T-helper 9 cell (primary cell): ENCODE results near the gene NAT16.
A peak's percentile ranks its signal among the peaks of the same experiment; 100 is the strongest.
"Not testable (repeated sequence)": the region's sequence is repeated elsewhere in the genome, so short reads cannot be mapped to it uniquely, and the experiment has no call there.

Experiments used
- DNase-seq: peaks from one replicate; pipeline ENCODE4 v3.0.0-alpha.2; 2020
- total RNA-seq, 2 donors: gene quantifications; one replicate each; lab custom pipeline; 2026; lab: John Stamatoyannopoulos, UW

Gene NAT16
- 0 to 0.14 reads per million in 2 donors for total RNA-seq

DNA sequence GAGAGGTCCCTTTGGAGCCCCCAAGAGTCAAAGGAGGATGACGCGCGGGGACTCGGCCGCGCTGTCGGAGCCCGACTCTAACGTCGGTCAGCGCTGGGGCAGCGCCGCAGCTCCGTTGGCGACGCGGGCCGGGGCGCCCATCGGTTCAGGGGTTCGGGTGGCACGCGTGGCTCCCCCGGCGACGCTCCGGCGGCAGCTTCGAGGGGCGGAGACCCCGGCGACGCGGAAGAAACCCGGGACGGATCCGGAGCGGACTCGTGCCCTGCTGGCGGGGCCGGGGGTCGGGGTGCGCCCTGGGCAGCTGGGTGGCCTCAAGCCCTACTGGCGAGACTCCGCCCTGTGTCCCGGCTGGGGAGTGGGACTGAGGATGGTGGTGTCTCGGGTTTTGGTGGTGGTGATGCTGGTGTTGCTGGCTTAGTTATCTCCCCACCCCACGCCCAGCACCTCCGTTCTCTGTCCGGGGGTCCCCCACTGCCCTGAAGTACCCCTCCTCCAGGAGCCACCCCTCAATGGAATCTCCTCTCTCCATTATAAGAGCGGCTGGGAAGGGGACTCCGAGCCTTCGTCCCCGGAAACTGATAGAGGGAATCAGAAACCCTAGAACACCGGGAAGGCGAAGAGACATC lies at the start of gene NAT16:
Gene NAT16 (minus strand): TSS at position 164 of the 626 bp plus-strand sequence. CDS start 5,486 bp downstream, outside the sequence.
- no peak for DNase-seq

DNA sequence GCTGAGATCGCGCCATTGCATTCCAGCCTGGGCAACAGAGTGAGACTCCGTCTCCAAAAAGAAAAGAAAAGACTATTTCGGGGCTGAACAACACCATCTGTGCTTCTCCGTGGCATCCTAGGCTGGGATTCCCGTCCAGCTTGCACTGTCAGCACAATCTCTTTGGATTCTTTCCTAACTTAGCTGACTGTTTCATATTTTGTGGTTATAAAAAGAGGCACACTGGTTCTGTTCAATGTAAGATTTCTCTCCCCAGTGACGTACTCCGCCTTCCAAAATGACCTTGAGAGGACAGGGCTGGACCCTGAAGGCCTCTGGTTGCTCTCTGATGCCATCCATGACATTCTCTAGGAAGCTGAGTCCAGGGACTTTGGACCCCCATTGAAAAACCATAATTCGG lies 46.6 kb upstream of the NAT16 start:
- DNase-seq, result no peak

DNA sequence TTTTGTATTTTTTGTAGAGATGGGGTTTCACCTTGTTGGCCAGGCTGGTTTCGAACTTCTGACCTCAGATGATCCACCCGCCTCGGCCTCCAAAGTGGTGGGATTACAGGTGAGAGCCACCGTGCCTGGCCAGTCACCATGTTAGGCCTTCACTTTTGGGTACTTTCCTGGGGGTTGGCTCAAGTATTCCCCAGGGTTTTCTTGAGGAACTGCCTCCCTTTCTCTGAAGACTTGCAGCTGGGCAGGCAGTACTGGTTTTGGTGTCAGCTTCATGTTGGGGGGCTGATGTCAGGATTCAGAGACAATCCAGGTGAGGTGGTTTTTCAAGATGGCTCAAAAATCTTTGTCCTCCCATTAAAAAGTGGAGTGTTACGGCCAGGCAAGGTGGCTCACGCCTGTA lies 45.6 kb upstream of the NAT16 start:
- no peak for DNase-seq

DNA sequence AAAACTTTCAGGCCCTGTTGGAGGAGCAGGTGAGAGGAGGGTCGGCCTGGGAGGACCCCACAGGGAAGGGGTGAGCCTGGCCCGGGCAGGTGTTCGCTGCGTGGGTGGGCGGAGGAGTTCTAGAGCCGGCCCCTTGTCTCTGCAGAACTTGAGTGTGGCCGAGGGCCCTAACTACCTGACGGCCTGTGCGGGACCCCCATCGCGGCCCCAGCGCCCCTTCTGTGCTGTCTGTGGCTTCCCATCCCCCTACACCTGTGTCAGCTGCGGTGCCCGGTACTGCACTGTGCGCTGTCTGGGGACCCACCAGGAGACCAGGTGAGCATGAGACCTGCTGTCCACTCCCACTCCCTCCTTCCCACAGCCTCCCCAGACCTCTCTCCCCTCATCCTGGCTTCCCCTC lies 43.4 kb upstream of the NAT16 start:
- no peak for DNase-seq

DNA sequence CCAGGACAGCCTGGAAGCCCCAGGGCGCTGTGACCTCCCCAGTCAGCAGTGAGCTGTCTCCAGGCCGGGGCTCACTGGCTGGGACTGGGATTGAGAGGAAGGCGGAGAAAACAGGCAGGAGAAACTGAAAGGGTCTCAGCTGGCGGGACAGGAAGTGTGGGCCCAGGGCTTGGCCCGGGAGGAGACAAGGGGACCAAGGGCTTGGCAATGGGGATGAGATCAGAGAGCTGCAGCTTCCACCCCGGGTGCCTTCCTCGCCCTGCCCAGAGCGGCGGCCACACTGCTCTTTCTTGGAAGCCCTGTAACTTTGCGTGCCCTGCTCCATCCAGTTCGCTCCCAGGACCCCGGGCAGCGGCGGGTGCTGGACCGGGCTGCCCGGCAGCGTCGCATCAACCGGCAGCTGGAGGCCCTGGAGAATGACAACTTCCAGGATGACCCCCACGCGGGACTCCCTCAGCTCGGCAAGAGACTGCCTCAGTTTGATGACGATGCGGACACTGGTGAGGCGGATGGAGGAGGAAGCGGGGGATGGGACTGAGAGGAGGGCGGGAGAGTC lies 42.3 kb upstream of the NAT16 start:
- DNase-seq, result no peak

DNA sequence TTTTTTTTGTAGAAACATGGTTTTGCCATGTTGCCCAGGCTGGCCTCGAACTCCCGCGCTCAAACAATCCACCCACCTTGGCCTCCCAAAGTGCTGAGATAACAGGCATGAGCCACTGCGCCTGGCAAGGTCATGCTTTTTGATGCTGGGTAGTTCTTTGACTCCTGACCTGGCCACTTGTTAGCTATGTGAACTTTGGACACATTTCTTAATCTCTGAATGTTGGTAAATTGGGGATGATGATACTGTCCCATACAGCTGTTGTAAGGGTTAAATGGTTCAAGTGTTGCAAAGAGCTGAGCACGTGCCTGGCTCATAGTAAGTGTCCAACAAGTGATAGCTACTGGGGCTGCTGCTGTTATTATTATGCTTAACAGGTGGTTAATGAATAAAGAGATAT lies 40.2 kb upstream of the NAT16 start:
- DNase-seq, result no peak

DNA sequence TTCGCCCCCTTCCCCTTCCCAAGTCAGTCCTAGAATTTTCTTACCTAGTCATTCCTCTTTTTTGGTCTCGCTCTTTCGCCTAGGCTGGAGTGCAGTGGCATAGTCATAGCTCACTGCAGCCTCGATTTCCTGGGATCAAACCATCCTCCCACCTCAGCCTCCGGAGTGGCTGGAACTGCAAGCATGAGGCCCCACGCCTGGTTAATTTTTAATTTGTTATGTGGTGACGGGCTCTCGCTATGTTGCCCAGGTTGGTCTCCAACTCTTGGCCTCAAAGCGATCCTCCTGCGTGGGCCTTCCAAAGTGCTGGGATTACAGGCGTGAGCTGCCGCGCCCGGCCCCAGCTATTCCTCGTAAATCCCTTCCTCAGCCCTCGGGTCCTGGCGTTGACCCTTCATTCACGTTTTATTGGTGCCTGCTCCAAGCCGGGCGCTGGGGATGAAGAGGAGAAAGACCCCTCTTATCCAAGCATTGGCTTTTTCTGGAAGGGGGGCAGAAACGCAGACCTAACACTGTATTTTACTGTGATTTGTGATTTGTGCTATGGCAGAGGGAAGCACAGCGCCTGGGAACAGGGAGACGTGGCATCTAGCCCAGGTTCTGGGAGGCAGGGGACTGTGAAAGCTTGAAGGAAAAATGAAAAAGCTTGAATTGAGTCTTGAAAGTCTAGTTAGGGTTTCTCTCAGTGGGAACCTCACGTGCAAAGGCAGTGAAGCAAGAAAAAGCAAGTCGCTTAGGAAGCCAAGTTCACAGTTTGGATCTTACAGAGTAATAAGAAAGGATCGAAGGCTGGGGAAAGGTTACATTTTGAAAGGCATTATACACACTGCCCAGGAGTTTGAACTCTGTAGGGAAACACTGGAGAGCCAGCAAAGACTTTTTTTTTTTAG lies 38.4 kb upstream of the NAT16 start:
- no peak for DNase-seq

DNA sequence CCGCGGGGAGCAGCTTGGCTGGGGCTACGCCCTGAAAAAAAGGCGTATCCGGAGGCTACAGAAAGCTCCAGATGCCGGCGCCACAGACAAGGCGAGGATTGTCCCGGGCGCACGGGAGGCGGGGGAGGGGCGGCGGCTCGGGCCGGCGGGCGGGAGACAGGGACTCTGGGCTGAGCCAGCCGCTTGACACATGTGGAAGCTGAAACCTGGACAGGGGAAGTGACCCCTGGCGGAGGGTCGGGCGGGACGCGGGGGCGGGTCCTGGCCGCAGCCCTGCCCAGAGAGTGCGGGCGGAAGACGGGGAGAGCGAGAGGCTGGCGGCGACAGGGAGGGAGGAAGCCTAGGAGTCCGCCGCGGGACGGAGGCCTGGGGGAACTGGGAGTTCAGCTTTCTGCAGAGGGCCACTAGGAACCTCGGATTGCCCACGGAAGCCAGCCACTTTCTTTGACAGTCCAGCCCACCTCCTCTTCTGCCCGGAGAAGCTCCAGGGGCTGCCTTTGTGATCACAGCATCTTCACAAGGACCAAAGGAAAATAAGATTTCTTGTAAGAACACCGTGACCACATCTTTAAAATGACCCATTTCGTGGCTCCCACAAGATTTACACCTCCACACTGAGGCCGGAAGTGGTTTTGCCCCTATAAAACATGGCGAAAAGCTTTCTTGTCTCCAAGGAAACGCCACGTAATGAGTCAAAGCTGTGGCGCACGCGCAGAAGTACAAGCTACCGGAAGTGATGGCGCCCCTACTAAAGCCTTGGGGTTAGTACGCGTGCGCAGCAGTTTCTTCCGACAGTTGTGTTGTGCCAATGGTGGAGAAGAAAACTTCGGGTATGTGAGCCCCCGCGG lies 37.5 kb upstream of the NAT16 start, which contains the start of the genes PLOD3 and ZNHIT1:
Gene PLOD3 (minus strand): TSS at position 194 of the 848 bp plus-strand sequence. CDS start 307 bp downstream, outside the sequence.
Gene ZNHIT1 (plus strand): TSS at position 778 of the 848 bp plus-strand sequence. CDS start 31 bp downstream, at position 809.
- peak; percentile 92 for DNase-seq

DNA sequence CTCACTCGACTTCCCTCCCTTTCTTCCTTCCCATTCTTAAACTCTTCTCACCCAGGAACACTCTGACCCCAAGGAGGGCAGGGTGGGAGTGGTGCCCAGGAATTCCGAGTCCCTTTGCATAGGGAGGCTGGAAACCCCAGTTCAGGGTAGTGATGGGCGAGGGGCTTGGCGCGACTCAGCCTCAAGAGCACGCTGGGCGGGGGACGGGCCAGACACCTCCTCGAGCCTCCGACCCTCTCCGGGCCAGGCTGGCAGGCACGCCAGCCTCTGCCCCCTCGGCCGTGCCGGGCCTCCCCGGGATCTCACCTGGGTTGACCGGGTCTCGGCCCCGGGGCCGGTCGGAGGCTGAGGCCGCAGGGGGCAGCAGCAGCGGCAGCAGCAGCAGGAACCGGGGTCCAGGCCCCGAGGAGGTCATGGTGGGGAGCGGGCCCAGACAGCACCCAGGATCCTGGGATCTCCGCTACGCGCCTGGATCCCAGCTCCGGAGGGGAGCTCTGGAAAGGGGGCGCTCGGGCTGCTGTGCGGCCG lies 36.8 kb upstream of the NAT16 start:
- DNase-seq, result no peak

DNA sequence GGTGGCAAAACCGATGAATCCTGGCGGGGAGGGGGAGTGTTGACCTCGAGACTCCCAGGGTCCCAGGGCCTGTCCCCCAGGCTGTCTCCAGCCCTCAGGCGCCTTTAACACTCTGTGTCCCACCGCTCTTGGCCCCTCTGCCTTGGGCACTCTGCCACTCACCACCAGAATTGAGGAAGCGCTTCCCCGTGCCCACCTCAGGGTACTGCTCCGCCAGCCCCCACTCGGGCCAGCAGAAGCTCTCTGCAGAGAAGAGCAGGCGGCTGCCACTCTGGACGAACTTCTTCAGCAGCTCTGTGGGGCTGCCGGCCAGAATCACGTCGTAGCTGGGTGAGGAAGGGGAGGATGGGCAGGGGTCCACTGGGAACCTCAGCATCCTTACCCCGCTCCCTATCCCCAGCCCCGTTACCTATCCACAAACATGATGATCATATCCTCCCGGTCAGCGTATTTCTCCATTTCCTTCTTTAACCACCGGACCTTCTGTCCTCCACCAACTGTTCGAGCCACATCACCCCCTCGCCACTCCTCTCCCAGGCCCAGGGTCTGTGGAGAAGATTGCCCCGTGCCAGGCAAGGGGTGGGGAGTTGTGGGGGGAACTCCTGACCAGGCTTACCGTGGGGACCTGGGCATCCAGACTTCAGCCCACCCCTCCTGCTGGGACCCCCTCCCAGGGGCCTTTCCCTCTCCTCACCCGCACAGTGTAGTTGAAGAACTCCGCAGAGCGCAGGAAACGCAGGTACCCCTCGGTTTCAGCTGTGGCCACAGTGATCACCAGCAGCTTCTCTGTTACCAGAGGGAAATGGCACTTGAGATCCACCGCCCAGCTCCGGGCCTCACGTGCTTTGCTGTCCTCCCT lies 36.1 kb upstream of the NAT16 start:
- no peak for DNase-seq

DNA sequence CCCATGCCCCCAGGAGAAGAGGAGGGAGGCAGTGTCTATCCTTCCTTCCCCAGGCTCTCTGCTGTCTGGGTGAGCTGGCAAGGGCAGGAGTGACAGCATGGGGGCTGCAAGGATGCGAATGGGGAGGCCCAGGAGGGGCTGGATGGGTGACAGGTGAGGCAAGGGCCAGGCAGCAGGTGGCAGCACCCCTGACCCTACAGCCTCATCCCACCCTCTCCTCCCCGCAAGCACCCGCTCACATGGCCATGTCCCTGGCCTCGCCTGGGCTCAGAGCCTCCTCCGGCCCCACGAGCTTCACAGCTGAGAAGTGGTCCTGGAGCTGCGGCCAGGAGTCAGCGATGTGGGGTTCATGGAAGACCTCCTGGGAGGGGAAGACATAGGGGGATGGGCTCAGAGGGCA lies 31.9 kb upstream of the NAT16 start:
- no peak for DNase-seq

DNA sequence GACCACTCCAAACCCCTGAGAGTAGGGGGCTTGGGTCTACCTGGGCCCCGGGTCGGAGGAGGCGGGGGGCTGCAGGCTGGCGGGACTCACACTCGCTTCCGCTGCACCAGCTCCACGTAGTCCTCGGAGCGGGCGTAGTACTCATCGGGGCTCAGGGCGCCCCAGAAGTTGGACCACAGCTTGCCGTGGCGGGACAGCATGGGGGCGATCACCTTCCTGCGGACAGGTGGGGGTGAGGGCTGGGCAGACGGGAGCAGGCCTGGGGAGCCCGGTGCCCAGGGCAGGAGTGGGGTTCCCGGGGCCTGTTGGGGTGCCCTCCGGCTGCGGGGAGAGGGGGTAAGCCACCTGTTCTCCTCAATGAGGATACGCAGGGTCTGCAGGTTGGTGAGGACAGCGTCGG lies 31.4 kb upstream of the NAT16 start:
- no peak for DNase-seq

DNA sequence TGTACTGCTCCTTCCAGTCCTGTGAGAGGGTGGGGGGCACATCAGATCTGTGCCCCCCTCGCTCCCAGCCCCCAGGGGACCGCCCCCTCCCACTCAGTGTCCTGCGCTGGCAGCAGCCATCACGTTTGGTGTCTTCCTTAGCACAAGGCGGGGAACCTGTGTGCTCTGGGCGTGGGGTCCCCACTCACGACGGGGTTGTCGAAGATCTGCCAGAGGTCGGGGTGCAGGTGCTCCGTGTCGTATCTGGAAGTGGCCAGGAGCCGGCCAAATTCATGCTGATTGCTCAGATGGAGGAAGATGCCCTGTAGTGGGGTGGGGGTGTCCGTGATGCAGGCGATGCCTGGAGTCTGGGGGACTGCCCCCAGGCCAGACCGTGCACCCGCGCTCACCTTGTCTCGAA lies 30.1 kb upstream of the NAT16 start:
- DNase-seq, result no peak

DNA sequence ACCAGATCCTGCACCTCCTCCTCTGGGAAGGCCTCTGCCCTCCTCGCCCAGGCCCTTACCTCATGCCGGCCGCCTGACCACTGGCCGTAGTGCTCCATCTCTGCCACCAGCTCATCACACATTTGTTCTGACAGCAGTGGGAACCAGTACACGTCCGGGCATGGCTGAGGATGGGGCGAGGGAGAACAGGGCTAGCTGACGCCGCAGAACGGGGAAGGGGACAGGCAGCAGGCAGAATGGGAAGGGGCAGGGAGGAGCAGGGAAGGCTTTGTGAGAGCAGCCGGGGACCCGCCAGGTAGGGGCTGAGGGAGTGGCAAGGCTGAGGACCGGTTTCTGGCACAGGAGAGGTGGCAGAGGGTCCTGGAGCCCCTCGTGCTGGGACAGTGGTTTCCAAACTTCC lies 28.7 kb upstream of the NAT16 start:
- DNase-seq, result no peak

DNA sequence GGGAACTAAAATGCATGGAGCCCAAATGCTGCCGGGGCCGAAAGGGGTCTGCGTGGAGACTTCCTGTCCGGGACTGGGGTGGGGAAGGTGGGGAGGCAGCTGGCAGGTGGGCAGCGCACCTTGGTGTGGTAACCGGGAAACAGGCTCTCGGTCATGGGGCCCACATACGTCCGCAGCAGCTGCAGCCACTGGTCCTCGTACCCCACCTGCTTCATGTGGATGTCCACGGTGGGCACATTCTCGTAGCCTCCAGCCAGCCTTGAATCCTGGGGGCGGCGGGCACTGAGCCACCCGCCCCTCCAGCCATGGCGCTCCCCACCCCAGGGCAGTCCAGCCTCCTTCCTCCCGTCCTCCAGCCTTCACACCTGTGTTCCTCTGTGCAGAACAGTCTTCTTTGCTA lies 27.4 kb upstream of the NAT16 start:
- DNase-seq, result no peak

DNA sequence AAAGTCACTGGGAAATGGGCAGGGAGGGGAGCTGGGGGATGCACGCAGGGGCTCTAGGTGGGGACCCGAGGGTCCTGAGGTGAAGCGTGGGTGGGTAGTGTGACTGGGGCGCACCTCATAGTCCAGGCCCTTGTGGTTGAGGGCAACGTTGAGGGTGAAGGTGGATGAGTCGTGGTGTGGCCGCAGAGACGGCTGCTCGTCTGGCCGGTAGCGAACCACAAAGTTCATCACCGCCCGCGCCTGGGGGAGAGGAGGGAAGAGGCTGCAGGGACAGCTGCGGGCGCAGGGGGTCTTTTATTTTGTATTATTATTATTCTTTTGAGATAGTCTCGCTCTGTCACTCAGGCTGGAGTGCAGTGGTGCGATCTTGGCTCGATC lies 26.6 kb upstream of the NAT16 start:
- no peak for DNase-seq

DNA sequence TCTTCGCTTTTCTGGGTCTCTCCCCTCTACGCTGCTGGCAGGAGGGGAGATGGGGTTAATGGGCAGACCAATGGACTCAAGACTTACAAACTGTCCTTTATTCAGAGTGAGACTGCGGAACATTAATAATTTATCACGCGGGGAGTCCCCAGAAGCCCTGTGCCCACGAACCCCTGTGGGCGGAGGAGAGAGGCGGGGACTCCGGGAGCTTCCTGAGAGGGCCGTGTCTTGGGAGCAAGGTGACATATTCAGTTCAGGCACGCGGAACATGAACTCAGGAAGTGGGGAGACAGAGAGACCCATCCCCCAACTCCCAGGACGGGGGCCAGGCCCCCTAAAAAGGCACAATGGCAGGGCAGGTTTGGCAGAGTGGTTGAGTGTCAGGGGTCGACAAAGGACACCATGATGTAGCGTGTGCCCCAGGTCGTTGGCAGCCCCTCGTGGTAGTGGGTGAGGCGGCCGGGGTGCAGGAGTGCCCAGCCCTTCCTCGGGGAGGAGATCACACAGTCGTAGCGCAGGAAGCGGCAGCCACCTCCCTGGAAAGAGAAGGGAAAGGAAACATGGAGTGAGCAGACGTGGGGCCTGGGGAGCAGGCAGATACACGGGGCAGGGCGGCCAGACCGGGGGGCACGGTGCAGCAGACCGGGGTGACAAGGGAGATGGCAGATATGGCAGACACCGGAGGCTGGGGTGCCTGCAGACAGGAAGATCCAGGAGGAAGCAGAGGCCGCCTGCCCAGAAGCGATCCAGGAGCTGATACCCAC lies 26.0 kb upstream of the NAT16 start:
- DNase-seq, result no peak

DNA sequence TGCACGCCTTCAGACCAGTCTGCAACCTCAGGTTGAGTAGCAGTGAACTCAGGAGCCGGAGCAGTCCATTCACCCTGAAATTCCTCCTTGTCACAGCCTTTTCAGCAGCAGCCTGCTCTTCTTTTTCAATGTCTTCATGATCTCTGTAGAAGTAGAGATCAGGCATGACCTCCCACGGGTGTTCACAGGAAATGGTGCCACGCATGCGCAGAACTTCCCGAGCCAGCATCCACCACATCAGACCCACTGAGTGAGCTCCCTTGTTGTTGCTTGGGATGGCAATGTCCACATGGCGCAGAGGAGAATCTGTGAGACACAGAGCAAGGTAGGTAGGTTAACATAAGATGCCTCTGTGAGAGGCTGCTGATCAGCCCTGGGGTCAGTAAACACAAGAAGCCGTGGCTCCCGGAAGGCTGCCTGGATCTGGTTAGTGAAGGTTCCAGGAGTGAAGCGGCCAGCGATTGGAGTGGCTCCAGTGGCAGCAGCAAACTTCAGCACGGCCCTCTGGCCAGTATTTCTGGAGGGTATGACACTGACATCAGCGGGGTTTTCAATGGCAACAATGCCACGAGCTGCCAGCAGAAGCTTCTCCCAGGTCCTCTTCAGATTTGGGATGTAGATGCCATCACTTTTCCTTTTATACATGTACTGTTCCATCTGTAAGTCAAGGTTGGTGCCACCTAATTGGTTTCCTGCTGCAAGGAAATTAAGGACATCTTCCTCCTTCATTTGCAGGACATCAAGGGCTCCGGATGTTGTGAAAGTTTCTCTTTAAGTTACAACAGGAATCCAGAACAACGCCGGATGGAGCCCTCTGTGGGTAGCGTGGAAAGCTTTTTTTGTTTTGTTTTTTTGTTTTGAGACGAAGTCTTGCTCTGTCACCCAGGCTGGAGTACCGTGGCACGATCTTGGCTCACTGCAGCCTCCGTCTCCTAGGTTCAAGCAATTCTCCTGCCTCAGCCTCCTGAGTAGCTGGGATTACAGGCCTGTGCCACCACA lies 23.9 kb upstream of the NAT16 start:
- DNase-seq, result not testable (repeated sequence)

DNA sequence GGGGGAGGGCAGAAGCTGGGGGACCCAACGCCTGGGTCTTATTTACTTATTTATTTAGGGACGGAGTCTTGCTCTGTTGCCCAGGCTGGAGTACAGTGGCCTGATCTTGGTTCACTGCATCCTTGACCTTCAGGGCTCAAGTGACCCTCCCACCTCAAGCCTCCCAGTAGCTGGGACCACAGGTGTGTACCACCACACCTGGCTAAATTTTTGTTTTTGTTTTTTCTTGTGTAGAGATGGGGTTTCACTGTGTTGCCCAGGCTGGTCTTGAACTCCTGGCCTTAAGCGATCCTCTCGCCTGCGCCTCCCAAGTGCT lies 22.5 kb upstream of the NAT16 start:
- no peak for DNase-seq
